GM23338 (cell line): ENCODE measurements around the gene CWH43. TPM values are rescaled to one million over a fixed set of nuclear protein-coding genes. Genes with fewer than 3 reads are reported as not detected.

Experiments
- ATAC-seq: fragments of 200-7000 bp; cut with Tn5 transposase; 3 replicates; pipeline ENCODE4 v1.9.1; 2020
- DNase-seq: peaks from one replicate; pipeline ENCODE4 v3.0.0-alpha.2; 2015; ENCODE audit warnings: low spot score
- H2AFZ ChIP-seq: fragments of 200-600 bp; sonication (generic); 2 replicates; pipeline ENCODE4 v1.8.0; 2016; ENCODE audit warnings: antibody characterized with exemption, mild to moderate bottlenecking, moderate library complexity
- H3F3A ChIP-seq: fragments of 200-600 bp; sonication (generic); replicated peaks from 2 replicates; pipeline ENCODE4 v1.8.0; 2017; ENCODE audit warnings: antibody characterized with exemption, mixed run types, low read depth
- H3K27ac ChIP-seq: fragments of 200-600 bp; sonication (generic); 2 replicates; pipeline ENCODE4 v1.6.1; 2016; ENCODE audit warnings: low read depth
- H3K27me3 ChIP-seq: fragments of 200-600 bp; sonication (generic); 2 replicates; pipeline ENCODE4 v1.8.0; 2016; ENCODE audit warnings: mild to moderate bottlenecking, mixed run types, moderate library complexity; ENCODE audit not compliant: insufficient read depth
- H3K36me3 ChIP-seq: fragments of 200-600 bp; sonication (generic); 2 replicates; pipeline ENCODE4 v1.8.0; 2016; ENCODE audit warnings: mild to moderate bottlenecking; ENCODE audit not compliant: insufficient read depth
- H3K4me1 ChIP-seq: fragments of 200-600 bp; sonication (generic); 2 replicates; pipeline ENCODE4 v1.8.0; 2016; ENCODE audit warnings: mild to moderate bottlenecking, moderate library complexity; ENCODE audit not compliant: insufficient read depth
- H3K4me2 ChIP-seq: fragments of 200-600 bp; sonication (generic); 2 replicates; pipeline ENCODE4 v1.7.1; 2017; ENCODE audit warnings: mixed run types
- H3K4me3 ChIP-seq: fragments of 200-600 bp; sonication (generic); 2 replicates; pipeline ENCODE4 v1.6.1; 2016; ENCODE audit warnings: mixed run types
- H3K79me2 ChIP-seq: fragments of 200-600 bp; sonication (generic); replicated peaks from 2 replicates; pipeline ENCODE4 v1.8.0; 2017; ENCODE audit warnings: mild to moderate bottlenecking; ENCODE audit not compliant: insufficient read depth
- H3K9me2 ChIP-seq: fragments of 200-600 bp; sonication (generic); 2 replicates; pipeline ENCODE4 v1.8.0; 2017; ENCODE audit not compliant: insufficient read depth
- H4K20me1 ChIP-seq: fragments of 200-600 bp; sonication (generic); replicated peaks from 2 replicates; pipeline ENCODE4 v1.8.0; 2017; ENCODE audit warnings: mild to moderate bottlenecking; ENCODE audit not compliant: insufficient read depth
- H3K27ac Mint-ChIP-seq: 2 replicates; pipeline ENCODE4 v1.8.0; 2020; ENCODE audit warnings: inconsistent platforms, mild to moderate bottlenecking, moderate library complexity, mixed read lengths
- H3K27me3 Mint-ChIP-seq: 3 replicates; pipeline ENCODE4 v1.8.0; 2022; ENCODE audit warnings: low read depth, mild to moderate bottlenecking, moderate library complexity, mixed read lengths, inconsistent platforms; ENCODE audit not compliant: insufficient read depth, poor library complexity
- H3K36me3 Mint-ChIP-seq: 3 replicates; pipeline ENCODE4 v1.8.0; 2021; ENCODE audit warnings: low read depth, mild to moderate bottlenecking, inconsistent platforms, moderate library complexity, mixed read lengths
- H3K4me1 Mint-ChIP-seq: 3 replicates; pipeline ENCODE4 v1.8.0; 2020; ENCODE audit warnings: mild to moderate bottlenecking, inconsistent platforms, mixed read lengths
- H3K4me3 Mint-ChIP-seq: 3 replicates; pipeline ENCODE4 v1.8.0; 2021; ENCODE audit warnings: moderate library complexity, mild to moderate bottlenecking, inconsistent platforms, mixed read lengths
- H3K9me3 Mint-ChIP-seq: 3 replicates; pipeline ENCODE4 v1.8.0; 2020; ENCODE audit warnings: moderate library complexity, mild to moderate bottlenecking, inconsistent platforms, mixed read lengths
- CREB1 ChIP-seq: fragments of 250-450 bp; sonication (Bioruptor Pico); IDR thresholded peaks from 2 replicates; pipeline ENCODE4 v1.5.0; 2020; ENCODE audit warnings: low read depth, mild to moderate bottlenecking, moderate library complexity
- CTCF ChIP-seq, 2 experiments: fragments of 200-600 bp in 1 of 2; sonication (generic) in 1 of 2; conservative IDR thresholded peaks; 2 replicates each; pipeline versions ENCODE4 v1.5.1 to v1.6.1; 2016 to 2017; ENCODE audit warnings: antibody characterized with exemption in 2 of 2, low read depth in 2 of 2, mild to moderate bottlenecking in 2 of 2, moderate library complexity in 1 of 2
- ETS1 ChIP-seq: IDR thresholded peaks from 2 replicates; pipeline ENCODE4 v1.6.1; 2016; ENCODE audit warnings: antibody characterized with exemption
- EZH2 ChIP-seq: fragments of 200-600 bp; sonication (generic); IDR thresholded peaks from one replicate; pipeline ENCODE4 v1.8.0; 2017; ENCODE audit warnings: antibody characterized with exemption, mild to moderate bottlenecking, low read depth; ENCODE audit not compliant: unreplicated experiment
- EZH2phosphoT487 ChIP-seq: fragments of 200-600 bp; sonication (generic); IDR thresholded peaks from one replicate; pipeline ENCODE4 v1.8.1; 2018; ENCODE audit warnings: antibody characterized with exemption; ENCODE audit not compliant: unreplicated experiment
- JUNB ChIP-seq: IDR thresholded peaks from one replicate; pipeline ENCODE4 v1.6.1; 2016; ENCODE audit warnings: antibody characterized with exemption; ENCODE audit not compliant: unreplicated experiment
- NANOG ChIP-seq: IDR thresholded peaks from 2 replicates; pipeline ENCODE4 v1.6.1; 2016; ENCODE audit warnings: antibody characterized with exemption, borderline replicate concordance
- POLR2AphosphoS5 ChIP-seq: IDR thresholded peaks from 2 replicates; pipeline ENCODE4 v1.6.1; 2016; ENCODE audit warnings: antibody characterized with exemption, low read depth
- REST ChIP-seq: IDR thresholded peaks from one replicate; pipeline ENCODE4 v1.6.1; 2018; ENCODE audit warnings: antibody characterized with exemption; ENCODE audit not compliant: unreplicated experiment
- STAT1 ChIP-seq: IDR thresholded peaks from one replicate; pipeline ENCODE4 v1.6.1; 2016; ENCODE audit warnings: antibody characterized with exemption; ENCODE audit not compliant: unreplicated experiment
- ZNF114 ChIP-seq: fragments of 250-450 bp; sonication (Bioruptor Pico); IDR thresholded peaks from 2 replicates; pipeline ENCODE4 v1.5.0; 2020; ENCODE audit warnings: mild to moderate bottlenecking, moderate library complexity
- ZNF331 ChIP-seq: fragments of 250-450 bp; sonication (Bioruptor Pico); IDR thresholded peaks from 2 replicates; pipeline ENCODE4 v1.5.0; 2020; ENCODE audit warnings: low read depth, mild to moderate bottlenecking, moderate library complexity
- ZNF462 ChIP-seq: fragments of 250-450 bp; sonication (Bioruptor Pico); IDR thresholded peaks from 2 replicates; pipeline ENCODE4 v1.5.0; 2020; ENCODE audit warnings: mild to moderate bottlenecking, moderate library complexity
- polyA plus RNA-seq: library from polyadenylated mRNA; unstranded; fragments of >200 nt; fragmentation: Nextera tagmentation; extraction: Ambion mirVana; gene quantifications from 2 replicates; pipeline ENCODE4 v1.2.1, GENCODE V29; 2016
- total RNA-seq: library from RNA; depleted of rRNA; stranded (reverse); fragments of >200 nt; shearing (Covaris generic); gene quantifications from 2 replicates; pipeline ENCODE4 v1.2.3, GENCODE V29; 2014

Gene CWH43
- total and polyA plus RNA-seq, 2 experiments from 2014 or later = not detected

- H3K4me2 ChIP-seq = no peak overlapping the region
- no peak for DNase-seq
- H3K4me1 ChIP-seq = no peaks in the 10 kb centered on the region
- H3K27me3 ChIP-seq = no peaks in the 10 kb centered on the region
- TF ChIP-seq JUNB = no peak
- no peak for TF ChIP-seq NANOG
- TF ChIP-seq EZH2 = no peak
- no peak for TF ChIP-seq ZNF331 (CRISPR knock-in tag)
- no peak for TF ChIP-seq ETS1
- TF ChIP-seq POLR2AphosphoS5 = no peak
- TF ChIP-seq CREB1 (CRISPR knock-in tag) = no peak
- TF ChIP-seq ZNF114 (CRISPR knock-in tag) = no peak
- no peak for TF ChIP-seq EZH2phosphoT487
- TF ChIP-seq REST = no peak
- TF ChIP-seq CTCF (conservative IDR thresholded peaks at IDR 0.05; ENCODE audit: low read depth in 2 of 2) = no peak
- TF ChIP-seq ZNF462 (CRISPR knock-in tag) = no peak
- TF ChIP-seq STAT1 = no peak
- H3K27ac Mint-ChIP-seq = no peak overlapping the region
- no peak overlapping the region for H3K4me3 ChIP-seq
- H3K9me2 ChIP-seq = peaks cover 7% of the 10 kb centered on the region; the same call in 1 of the 2 replicates
- no peaks in the 10 kb centered on the region for H3K36me3 ChIP-seq
- H3K27me3 Mint-ChIP-seq = no peaks in the 10 kb centered on the region
- H4K20me1 ChIP-seq = no peaks in the 10 kb centered on the region
- ATAC-seq = no peak
- H3K27ac ChIP-seq = no peak overlapping the region
- no peaks in the 10 kb centered on the region for H3K4me1 Mint-ChIP-seq
- no peaks in the 10 kb centered on the region for H3K36me3 Mint-ChIP-seq
- H2AFZ ChIP-seq = peak overlapping the region; percentile 56; the same call in 1 of the 2 replicates
- no peaks in the 10 kb centered on the region for H3F3A ChIP-seq
- no peaks in the 10 kb centered on the region for H3K79me2 ChIP-seq
- H3K9me3 Mint-ChIP-seq = peaks cover 8% of the 10 kb centered on the region; the same call in 2 of the 3 replicates
- no peak overlapping the region for H3K4me3 Mint-ChIP-seq
These were observed 10.0 kb upstream of the CWH43 start for GRCh38 chr4:48976041-48976440.
